ENCODE measurements around the gene SEPTIN6.

- TF ChIP-seq CTCF (tag by site-specific recombination; IDR thresholded peaks at IDR 0.05) (no peak), ZBTB21 (tag by site-specific recombination; IDR thresholded peaks at IDR 0.05) (no peak), SCRT1 (tag by site-specific recombination; IDR thresholded peaks at IDR 0.05; ENCODE audit: borderline replicate concordance) (no peak), SALL2 (tag by site-specific recombination; IDR thresholded peaks at IDR 0.05; ENCODE audit: borderline replicate concordance) (no peak), ZNF670 (tag by site-specific recombination; IDR thresholded peaks at IDR 0.05; ENCODE audit: low read depth) (no peak), PRDM10 (tag by site-specific recombination; IDR thresholded peaks at IDR 0.05) (no peak), MYNN (tag by site-specific recombination; IDR thresholded peaks at IDR 0.05; ENCODE audit: borderline replicate concordance) (no peak), ZFHX2 (tag by site-specific recombination; conservative IDR thresholded peaks at IDR 0.05) (no peak), YY1 (tag by site-specific recombination; IDR thresholded peaks at IDR 0.05) (no peak), PATZ1 (tag by site-specific recombination; IDR thresholded peaks at IDR 0.05) (no peak), MEIS1 (CRISPR knock-in tag; IDR thresholded peaks at IDR 0.05; ENCODE audit: borderline replicate concordance) (no peak), GLIS2 (tag by site-specific recombination; IDR thresholded peaks at IDR 0.05) (no peak)
Observed at GRCh38 chrX:119709630-119710029, 16.7 kb upstream of the SEPTIN6 start.

Measured in HEK293 (cell line).